Activated CD8-positive, alpha-beta memory T cell treated with anti-CD3 and anti-CD28 coated beads, Interleukin-2, amount 50 U/mL, for 1 hour (primary cell): Measurements from ENCODE around the gene PDGFRB.

ENCODE experiments used
- DNase-seq: peaks from one replicate; pipeline ENCODE4 v3.0.0-alpha.2; 2020; ENCODE audit errors: extremely low read depth

PDGFRB gene

DNA sequence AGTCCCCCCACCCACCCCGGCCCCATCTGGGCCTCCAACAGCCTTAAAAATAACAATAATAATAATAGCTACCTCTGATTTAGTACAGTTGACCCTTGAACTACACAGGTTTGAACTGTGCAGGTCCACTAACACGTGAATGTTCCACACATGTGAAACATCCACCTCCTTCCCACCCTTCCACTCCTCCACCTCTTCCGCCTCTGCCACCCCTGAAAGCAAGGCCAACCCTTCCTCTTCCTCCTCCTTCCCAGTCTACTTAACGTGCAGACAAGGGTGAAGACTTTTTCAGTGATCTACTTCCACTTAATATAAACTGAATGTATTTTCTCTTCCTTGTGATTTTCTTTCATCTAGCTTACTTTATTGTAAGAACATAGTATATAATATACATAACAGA lies 10.8 kb downstream of the PDGFRB start:
- DNase-seq: no peak

DNA sequence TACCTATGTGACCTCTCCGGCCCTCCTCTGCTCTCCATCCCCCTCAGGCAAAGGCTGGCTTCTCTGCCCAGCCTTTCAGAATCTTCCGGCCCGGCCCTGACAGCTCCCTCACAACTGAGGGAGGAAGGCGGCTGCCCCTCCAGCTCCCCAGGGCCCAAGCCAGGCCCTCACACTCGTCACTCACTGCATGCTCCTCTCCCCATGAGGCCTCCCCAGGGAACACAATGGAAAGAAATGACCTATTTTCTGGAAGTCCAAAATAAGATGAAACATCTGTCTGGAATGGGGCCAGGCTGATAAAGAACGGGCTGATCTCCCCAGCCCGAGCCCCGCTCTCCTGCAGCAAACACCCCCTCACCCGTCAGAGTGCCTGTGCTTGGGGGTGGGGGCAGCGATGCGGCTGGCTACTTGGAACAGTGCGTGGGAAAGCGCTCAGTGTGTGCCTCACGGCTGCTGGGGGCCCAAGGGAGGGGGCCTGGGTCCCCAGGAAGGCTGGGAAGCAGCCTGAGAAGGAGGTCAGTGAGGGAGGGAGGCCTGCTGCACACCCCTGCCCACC lies 11.3 kb downstream of the PDGFRB start:
- no peak for DNase-seq

DNA sequence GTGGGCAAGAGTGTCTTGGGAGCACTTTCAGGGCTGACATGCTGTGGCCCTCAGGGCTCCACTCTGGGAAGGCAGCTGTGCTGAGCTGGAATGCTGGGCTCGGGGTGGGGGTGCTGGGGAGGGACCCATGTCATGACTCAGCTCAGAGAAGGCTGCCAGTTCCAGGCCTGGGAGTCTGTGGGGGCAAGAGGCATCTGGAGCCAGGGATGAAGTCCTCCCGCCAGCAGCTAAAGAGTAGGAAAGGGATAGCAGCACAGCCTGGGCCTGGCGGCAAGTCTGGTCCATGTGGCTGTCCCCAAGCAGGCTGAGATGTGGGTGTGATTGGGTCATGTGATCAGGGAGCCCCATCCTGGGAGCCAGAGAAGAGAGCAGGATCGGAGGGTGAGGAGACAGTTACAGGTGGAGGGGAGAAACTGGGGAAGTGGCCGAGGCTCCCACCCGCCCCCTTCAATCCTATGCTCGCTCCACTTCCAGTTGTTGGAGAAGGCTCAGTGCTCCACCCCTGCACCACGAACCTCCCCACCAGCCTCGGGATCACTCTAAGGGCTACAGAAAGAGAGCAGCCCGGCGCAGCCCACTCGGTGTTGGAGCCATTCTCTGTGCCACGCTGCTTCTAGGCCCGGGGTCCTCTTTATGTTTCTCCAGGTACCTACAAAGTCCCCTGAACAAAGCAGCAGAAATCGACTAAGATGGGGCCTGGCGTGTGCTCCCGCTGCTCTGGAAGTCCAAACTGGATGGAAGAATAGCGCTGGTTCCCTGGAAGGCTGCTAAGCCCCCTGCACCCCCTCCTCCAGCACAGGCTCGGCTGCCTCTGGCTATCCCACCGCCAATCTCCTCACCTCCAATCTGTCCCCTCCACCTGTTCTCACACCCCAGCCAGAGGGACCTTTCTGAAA lies 12.0 kb downstream of the PDGFRB start:
- DNase-seq: no peak

DNA sequence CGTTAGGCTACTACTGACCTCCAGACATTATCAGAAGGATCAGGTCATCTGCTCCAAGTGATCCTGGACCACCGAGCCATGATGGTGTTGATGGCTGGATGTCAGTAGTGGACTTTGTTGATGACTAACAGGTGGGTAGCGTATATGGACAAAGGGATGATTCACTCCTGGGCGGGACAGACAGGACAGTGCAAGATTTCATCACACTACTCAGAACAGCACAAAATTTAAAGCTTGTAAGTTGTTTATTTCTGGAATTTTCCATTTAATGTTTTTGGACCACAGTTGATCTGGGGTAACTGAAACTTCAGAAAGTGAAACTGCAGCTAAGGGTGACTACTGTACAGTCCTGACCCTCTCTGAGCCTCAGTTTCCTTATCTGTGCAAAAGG lies 12.7 kb downstream of the PDGFRB start:
- no peak for DNase-seq

DNA sequence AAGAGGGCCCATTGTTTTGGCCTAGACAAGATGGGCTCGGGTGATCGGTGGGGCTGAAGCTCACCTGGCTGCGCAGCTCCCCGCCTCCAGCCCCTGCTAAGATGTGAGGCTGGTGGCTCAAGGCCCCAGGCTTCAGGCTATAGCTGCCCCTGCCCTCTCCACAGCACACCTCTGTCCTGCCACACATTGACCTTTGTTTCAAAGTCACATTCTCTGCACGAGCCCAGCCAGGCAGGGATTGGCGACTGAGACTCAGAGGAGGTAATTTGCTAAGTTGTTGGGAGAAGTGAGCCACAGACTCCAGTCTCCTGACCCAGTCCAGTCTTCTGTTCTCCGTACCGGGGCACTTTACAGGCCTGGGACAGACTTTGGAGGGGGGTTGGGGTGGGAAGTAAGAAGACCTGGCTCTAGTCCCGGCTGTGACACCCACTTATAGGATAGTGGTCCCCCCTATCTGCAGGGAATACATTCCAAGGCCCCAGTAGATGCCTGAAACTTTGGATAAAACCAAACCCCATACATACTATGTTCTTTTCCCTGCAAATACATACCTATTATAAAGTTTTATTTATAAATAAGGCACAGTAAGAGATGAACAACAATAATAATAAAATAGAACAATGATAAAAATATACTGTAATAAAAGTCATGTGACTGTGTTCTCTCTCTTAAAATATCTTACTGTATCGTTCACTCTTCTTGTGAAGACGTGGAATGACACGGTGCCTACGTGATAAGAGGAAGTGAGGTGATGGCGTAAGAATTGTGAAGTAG lies 13.3 kb downstream of the PDGFRB start:
- no peak for DNase-seq

DNA sequence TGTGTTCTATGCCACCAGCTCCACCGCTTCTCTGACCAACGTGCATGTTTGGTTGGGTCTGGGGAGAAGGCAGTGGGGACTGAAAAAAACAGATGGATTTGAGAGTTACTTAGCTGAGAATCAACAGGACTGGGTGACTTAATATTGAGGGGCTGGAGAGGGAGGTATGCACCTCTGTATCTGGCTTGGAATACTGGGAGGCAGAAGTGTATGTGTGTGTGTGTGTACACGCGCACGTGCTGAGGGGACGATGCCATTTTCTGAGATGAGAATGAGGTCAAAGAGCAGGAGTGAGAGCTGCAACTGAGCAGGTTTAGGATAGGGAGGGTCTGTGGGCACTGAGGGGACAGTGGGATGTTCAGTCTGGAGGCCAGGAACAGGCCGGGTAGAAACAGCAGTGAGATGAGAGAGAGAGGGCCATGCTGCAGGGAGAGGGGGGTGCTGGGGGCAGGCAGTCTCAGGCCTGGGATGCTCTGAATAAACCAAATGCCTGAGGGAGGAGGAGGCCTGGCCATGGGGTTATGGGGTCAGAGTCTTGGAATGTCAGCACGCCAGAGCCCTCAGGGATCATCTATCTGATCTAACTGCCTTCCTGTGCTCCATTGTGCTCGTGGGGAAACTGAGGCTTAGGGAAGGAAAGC lies 14.0 kb downstream of the PDGFRB start:
- DNase-seq: no peak

DNA sequence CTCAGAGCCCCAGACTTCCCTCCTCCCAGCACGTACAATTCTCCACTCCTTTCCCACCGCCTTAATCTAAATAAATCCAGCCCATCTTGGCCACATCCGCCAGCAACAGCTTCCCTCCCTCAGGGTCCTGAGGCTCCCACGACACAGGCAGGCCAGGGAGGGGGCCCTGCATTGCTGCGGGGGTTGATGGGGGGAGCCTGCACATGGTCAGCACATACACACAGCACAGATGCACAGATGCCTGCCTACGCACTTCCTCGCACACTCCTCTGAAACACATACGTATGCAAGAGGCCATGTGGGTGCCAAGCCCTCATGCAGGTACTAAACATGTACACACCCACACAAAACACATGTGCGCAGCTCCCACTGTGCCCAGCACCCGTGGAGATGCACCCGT lies 14.8 kb downstream of the PDGFRB start:
- no peak for DNase-seq

DNA sequence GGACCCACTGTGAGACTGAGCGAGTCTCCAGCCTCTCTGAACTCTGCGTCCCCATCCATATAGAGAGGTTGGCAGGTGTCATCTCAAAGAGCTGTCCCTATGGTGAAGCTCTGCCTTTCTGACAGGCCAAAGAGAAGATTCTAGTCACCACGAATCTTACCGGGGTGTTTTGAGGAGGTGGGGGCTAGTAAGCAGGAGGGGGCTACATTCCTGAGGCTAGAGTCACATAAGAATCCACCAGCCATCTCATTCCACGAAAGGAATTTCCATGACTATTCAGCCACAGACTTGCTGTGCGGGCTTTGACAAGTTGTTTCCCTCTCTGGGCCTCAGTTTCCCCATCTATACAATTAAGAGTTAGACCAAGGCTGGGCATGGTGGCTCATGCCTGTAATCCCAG lies 16.3 kb downstream of the PDGFRB start:
- no peak for DNase-seq

DNA sequence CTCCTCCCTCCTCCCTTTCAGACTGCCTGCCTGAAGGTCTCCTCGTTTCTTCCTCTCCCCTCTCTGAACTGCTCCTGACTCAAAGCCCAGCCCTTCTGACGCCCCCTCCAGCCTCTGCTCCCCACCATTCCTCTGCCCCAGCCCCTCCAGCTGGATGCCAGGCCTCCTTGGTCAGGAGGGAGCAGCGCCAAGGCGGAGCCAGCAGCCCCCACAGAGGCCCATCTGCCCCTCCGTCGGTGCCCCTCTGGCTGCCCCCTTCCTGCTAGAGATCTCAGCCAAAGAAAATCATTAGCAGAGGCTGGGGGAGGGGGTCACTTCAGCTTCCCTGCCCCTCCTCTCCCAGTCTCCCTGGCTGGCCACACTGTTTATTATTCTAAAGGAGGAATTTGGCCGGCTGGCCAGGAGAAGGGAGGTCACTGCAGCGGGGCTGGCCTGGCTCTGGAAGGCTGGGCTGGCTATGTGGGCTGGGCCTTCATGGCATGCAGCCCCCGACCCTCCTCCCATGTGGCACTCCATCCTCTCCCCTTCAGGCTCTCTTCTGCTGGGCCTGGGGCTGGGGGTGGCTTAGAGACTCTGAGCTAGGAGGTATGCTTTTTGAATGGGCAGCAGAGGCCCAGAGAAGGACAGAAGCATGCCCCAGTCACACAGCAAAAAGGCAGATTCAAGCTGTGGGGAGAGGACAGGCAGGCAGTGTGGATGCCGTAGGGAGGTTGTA lies 16.9 kb downstream of the PDGFRB start:
- no peak for DNase-seq

DNA sequence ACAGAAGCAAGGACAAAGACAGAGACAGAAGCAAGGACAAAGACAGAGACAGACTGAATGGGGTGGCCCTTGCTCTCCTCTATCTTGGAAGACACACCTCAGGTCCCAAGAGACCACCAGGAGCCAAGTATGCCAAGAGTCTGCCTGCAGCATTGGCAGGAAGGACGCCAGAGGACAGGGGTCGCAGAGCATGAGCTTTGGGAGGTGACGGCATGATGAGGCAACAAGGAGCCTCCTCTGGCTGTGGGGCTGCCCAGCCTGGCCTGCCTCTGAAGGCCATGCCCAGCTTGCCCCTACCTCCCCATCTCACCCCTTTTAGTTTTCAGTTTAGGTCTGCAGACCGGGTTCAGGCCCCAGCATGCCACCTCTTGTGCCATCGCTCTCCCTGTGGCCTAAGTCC lies 17.6 kb downstream of the PDGFRB start:
- no peak for DNase-seq

DNA sequence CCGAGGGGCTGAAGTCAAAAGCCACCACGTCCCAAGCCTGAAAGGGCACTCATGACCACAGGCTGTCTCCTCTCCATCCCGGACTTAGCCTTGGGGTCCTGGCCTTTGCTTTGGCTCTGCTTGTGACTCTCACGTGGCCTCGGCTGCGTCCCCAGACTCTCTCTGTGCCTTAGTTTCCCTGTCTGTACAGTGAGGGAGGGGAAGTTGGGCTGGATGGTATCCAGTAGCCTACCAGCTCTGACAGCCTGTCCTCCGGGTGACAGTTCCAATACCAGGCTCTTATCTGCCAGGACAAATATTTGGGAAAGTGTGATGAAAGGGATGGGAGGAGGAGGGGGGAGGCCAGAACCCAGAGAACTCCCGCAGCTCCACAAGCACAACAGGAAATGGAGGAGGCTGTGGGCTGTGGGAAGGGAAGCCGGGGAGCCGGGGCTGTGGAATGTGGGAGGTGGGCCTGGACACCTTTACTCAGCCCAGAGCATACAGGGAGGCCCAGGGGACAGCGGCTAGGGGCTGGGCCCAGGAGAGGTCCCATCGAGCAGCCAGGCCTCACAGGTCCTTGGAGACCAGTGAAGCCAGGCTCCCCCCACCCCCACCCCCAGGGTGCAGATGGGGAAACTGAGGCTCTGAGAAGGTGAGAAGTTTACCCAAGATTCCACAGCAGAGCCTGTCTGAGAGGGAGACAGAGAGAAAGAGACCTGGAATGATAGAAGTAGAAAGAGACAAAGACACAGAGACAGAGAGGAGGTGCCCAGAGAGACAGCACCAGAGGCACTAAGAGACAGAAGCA lies 18.3 kb downstream of the PDGFRB start:
- no peak for DNase-seq

DNA sequence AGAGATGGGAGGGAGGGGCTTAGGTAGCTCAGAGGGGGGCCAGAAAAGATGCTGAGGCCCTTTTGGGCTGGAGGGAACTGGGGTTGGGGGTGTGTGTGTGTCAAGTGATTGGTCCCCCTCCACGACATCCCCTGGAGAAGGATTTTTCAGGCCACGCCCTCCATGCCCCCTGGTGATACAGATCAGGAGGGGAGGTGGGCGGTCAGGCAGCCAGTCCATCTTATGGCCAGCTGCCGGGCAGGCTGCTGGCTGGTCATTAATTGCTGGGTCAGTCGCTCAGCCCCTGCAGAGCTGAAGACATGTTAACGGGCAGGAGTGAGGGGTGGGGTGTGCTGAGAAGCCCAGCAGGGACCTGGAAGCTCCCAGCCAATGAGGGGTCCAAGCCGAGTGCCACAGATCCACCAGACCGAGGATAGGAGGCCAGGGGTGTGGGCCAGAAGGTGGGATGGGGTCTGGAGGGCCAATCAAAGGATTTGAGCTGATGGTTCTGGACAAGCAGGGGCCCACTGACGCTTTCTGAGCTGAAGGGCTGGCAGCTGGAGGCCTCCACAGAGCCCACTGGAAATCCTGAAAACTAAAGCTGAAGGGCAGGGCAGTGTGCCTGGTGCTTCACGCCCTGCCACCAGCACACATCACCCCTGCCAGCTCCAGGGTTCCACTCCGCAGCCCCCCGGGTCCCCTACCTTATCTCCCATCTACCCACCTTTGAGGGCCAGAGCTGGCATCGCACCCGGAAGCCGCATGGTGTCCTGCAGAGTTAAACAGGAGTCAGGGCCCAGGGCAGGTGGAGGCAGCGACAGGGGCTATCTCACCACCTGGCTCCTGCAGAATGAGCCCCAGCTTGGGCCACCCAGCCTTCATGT lies 19.1 kb downstream of the PDGFRB start:
- DNase-seq: no peak

DNA sequence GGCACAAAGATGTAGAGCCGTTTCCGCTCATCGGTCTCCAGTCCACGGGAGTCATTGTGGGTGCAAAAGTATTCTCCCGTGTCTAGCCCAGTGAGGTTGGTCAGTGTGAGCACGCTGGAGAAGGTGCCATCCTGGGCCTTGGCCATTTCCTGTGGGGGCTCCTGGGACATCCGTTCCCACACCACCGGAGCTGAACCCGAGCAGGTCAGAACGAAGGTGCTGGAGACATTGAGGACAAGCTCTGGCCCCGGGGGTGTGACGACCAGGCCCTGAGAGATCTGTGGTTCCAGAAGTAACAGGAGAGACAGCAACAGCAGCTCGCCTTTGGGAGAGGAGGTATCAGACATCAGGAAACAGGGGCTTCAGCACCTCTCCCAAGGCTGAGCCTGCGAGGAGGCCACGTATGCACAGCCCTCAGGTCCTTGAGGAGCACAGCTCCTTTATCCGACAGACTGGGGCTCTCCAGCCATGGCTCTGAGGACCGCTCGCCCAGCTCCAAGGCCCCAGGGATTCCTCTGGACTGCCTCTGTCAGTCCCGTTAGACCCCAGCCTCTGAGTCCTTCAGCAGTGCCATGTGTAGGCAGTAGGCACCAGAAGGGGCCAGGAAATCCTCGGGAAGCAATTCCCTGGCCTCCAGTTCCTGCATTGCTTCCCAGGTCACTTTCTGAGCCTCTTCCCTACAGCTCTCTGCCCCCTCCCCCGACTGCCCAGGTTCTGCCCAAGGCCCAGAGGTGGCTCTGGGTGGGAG lies 19.9 kb downstream of the PDGFRB start:
- no peak for DNase-seq

DNA sequence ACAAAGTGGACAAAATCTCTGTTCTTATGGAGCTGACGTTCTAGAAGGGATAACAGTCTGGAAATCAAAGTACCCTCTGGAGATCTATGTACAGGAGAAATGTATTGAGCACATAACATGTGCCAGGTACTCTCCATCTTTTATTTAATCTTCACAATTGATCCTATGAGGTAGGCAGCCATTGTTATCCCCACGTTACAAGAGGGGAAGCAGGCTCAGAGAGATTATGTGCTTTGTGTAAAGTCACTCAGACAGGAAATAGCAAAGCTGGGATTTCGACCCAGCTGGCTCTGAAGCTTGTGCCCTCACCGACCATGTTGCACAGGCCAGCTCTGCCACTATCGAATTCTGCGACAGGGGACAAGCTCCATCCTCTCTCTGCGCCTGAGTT lies 21.5 kb downstream of the PDGFRB start:
- DNase-seq: no peak

DNA sequence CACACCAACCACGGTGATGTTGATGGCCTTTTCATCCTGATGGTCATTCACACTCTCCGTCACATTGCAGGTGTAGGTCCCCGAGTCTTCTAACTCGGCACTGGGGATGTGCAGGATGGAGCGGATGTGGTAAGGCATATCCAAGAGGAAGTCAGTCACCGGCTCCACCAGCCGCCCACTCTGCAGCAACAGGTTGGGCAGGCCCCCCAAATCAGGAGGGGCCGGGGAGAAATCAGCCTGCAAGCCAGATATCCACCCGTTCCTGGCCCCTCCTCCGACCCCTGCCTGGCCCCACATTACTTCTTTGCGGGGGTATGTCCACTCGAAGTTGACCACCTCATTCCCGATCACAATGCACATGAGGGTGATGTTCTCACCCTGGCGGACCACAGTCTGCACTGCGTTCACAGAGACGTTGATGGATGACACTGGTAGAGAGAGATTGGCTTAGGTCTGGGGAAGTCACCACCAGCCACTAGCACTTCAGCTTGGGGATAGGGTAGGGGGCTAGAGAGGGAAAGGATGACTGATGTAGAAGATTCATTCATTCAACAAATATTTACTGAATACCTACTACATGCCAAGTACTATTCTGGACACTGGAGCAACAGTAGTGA lies 22.0 kb downstream of the PDGFRB start:
- DNase-seq: no peak

DNA sequence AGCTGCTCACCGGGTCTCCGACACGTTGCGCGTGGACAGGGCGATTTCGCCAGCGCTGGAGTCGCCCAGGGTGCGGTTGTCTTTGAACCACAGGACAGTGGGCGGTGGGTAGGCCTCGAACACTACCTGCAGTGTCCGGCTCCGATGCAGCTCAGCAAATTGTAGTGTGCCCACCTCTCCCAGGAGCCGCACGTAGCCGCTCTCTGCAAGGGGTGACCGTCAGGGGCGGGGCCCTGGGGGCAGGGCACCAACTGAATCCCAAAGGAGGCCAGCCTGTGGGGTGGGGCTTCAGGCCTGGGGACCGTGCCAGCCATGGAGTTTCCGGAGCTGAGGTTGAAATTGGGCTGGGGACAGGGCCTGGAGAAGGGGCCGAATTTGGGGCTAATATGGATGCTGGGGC lies 22.9 kb downstream of the PDGFRB start:
- DNase-seq: no peak

DNA sequence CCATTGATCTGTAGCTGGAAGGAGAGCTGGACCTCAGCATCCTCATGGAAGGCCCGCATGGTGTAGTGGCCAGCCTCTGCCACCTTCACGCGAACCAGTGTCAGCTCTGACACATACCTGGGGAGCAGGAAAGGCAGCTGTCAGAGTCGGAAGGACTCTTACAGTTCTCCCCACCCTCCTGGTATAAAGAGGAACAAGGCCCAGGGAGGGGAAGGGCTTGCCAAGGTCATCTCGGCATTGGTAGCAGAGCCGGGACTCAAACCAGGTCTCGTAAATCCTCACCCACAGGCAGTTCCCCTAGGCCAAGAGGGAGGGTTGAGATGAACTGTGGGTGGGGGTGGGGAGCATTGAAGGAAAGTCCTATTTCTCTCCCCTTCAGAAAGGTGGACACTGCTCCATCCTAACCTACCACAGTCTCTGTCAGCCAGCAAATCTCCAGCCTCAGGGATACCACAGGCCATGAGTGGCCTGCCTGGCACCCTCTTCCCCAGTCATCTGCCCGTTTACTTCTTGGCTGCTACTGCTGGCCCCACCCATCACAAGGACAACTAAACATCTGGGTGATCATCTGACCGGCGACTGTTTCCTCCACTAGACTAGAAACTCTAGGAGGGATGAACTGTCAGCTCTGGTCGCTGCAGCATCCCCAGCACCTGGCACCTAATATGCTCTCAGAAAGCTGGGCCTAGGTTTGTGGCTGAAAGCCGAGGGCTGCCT lies 23.5 kb downstream of the PDGFRB start:
- no peak for DNase-seq

DNA sequence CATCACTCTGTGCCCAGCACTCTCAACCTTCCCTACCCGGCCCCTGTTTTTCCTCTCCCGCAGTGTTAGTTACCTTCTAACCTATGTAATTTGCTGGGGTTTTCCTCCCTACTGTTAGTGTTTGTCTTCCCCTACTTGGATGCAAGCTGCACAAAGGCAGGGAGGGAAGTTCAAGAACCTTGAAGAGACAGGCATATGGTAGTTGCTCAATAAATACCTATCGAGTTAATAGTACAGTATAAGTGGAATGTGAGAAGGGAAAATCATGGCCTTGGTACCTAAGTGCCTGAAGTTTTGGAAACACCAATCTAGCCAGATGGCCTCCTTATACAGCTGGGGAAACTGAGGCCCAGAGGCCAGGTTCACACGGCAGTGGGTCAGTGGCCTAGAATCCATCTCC lies 24.2 kb downstream of the PDGFRB start:
- no peak for DNase-seq
